HL-60 (cell line): ENCODE results near the gene ACACA.

Experiments
- GABPA ChIP-seq: IDR thresholded peaks from 2 replicates; pipeline ENCODE4 v1.6.1; 2012; ENCODE audit warnings: low read depth
- POLR2AphosphoS5 ChIP-seq: IDR thresholded peaks from 2 replicates; pipeline ENCODE4 v1.6.1; 2012; ENCODE audit warnings: low read depth
- TF ChIP-seq, protein P1 (sequence below): IDR thresholded peaks from one replicate; pipeline ENCODE4 v1.5.1; 2011; ENCODE audit warnings: low read length, control low read depth, inconsistent platforms; ENCODE audit not compliant: insufficient read depth

DNA sequence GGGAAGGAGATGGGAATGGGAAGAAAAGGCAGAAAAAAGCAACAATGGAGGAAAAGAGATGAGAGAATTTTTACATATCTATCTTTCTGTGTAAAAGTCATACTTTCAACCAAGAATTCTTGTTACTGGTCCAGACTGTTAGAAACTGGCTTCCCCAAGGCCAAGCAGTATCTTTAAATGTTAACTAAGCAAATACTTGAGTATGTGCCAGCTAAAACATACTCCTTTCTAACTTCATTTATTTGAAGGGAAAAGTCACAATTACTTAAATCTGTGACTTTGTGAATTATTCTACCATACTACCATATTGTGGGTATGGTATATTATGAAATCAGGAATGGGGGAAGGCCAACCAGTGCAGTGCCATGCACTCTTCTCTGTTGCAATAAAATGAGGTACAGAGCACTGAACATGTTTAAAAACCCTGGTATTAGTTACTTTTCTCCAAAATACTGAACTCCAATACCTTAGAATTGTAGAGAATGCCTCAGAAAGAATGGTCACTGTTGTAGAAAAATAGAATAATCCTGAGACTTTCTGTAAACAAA is 123.1 kb downstream of the ACACA start:
- TF ChIP-seq, protein P1, sequence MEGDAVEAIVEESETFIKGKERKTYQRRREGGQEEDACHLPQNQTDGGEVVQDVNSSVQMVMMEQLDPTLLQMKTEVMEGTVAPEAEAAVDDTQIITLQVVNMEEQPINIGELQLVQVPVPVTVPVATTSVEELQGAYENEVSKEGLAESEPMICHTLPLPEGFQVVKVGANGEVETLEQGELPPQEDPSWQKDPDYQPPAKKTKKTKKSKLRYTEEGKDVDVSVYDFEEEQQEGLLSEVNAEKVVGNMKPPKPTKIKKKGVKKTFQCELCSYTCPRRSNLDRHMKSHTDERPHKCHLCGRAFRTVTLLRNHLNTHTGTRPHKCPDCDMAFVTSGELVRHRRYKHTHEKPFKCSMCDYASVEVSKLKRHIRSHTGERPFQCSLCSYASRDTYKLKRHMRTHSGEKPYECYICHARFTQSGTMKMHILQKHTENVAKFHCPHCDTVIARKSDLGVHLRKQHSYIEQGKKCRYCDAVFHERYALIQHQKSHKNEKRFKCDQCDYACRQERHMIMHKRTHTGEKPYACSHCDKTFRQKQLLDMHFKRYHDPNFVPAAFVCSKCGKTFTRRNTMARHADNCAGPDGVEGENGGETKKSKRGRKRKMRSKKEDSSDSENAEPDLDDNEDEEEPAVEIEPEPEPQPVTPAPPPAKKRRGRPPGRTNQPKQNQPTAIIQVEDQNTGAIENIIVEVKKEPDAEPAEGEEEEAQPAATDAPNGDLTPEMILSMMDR, result no peak
- no peak for TF ChIP-seq POLR2AphosphoS5
- TF ChIP-seq GABPA, result no peak
